Mucosa of rectum (tissue), 2 donors: ENCODE results near the gene CAMTA1.

Experiments used
- H3K27ac ChIP-seq, 2 donors: one replicate each; pipeline ENCODE4 v1.7.0; 2013; ENCODE audit warnings: inconsistent platforms in 2 of 2, low read depth in 2 of 2, low read length in 2 of 2
- H3K27me3 ChIP-seq, 2 donors: one replicate each; pipeline ENCODE4 v1.7.0; 2013; ENCODE audit warnings: low read length in 2 of 2; ENCODE audit not compliant: control insufficient read depth in 2 of 2, insufficient read depth in 2 of 2
- H3K36me3 ChIP-seq, 2 donors: one replicate each; pipeline ENCODE4 v1.7.0; 2013; ENCODE audit warnings: low read length in 2 of 2; ENCODE audit not compliant: control insufficient read depth in 2 of 2, insufficient read depth in 2 of 2
- H3K4me1 ChIP-seq, 2 donors: one replicate each; pipeline ENCODE4 v1.7.0; 2013; ENCODE audit warnings: low read length in 2 of 2, mild to moderate bottlenecking in 1 of 2; ENCODE audit not compliant: control insufficient read depth in 2 of 2, insufficient read depth in 2 of 2
- H3K4me3 ChIP-seq, 2 donors: one replicate each; pipeline ENCODE4 v1.7.0; 2013; ENCODE audit warnings: low read length in 2 of 2
- H3K9ac ChIP-seq, 2 donors: one replicate each; pipeline ENCODE4 v1.7.0; 2013; ENCODE audit warnings: low read length in 2 of 2, low read depth in 1 of 2, mild to moderate bottlenecking in 1 of 2
- H3K9me3 ChIP-seq, 2 donors: one replicate each; pipeline ENCODE4 v1.7.0; 2013; ENCODE audit warnings: low read length in 2 of 2; ENCODE audit not compliant: control insufficient read depth in 2 of 2
- donor health status: healthy.
- donor health status: Normal muscosa, but diverticular disease.

CAMTA1 gene

GRCh38 chr1:7511381-7511780 is 726.1 kb downstream of the CAMTA1 start:
- H3K9ac ChIP-seq: no peak overlapping the region
- H3K27ac ChIP-seq: no peak overlapping the region

GRCh38 chr1:7513081-7513480 is 727.8 kb downstream of the CAMTA1 start:
- H3K4me1 ChIP-seq: peaks cover 14% of the 10 kb centered on the region in 2 donors
- no peak overlapping the region for H3K4me3 ChIP-seq
- no peaks in the 10 kb centered on the region for H3K9me3 ChIP-seq
- H3K36me3 ChIP-seq: no peaks in the 10 kb centered on the region
- no peak overlapping the region for H3K27ac ChIP-seq
- H3K9ac ChIP-seq: no peak overlapping the region
- H3K27me3 ChIP-seq: no peaks in the 10 kb centered on the region

More at GRCh38 chr1:7511381-7511780, 726.1 kb downstream of the CAMTA1 start:
- Histone ChIP-seq H3K27me3 (no peaks in the 10 kb centered on the region), H3K4me3 (no peak overlapping the region), H3K9me3 (no peaks in the 10 kb centered on the region), H3K4me1 (peaks cover 14% of the 10 kb centered on the region in 2 donors), H3K36me3 (no peaks in the 10 kb centered on the region)

GRCh38 chr1:7515175-7515574 is 729.9 kb downstream of the CAMTA1 start:
- Histone ChIP-seq H3K9me3 (no peaks in the 10 kb centered on the region), H3K27me3 (no peaks in the 10 kb centered on the region), H3K27ac (no peak overlapping the region), H3K4me3 (no peak overlapping the region), H3K9ac (no peak overlapping the region), H3K36me3 (no peaks in the 10 kb centered on the region), H3K4me1 (peaks cover 2 to 7% of the 10 kb centered on the region in 2 donors)

- H3K27ac ChIP-seq: no peak overlapping the region
- no peak overlapping the region for H3K4me3 ChIP-seq
- H3K9me3 ChIP-seq: no peaks in the 10 kb centered on the region
- no peaks in the 10 kb centered on the region for H3K36me3 ChIP-seq
- no peaks in the 10 kb centered on the region for H3K27me3 ChIP-seq
- peaks cover 0 to under 1% of the 10 kb centered on the region in 2 donors for H3K4me1 ChIP-seq
- H3K9ac ChIP-seq: no peak overlapping the region
These were observed 730.6 kb downstream of the CAMTA1 start for GRCh38 chr1:7515904-7516303.

- Histone ChIP-seq H3K9ac (no peak overlapping the region), H3K27me3 (no peaks in the 10 kb centered on the region), H3K36me3 (no peaks in the 10 kb centered on the region), H3K9me3 (no peaks in the 10 kb centered on the region), H3K4me1 (no peaks in the 10 kb centered on the region), H3K4me3 (no peak overlapping the region), H3K27ac (no peak overlapping the region)
These were observed 731.1 kb downstream of the CAMTA1 start for GRCh38 chr1:7516341-7516740.

DNA sequence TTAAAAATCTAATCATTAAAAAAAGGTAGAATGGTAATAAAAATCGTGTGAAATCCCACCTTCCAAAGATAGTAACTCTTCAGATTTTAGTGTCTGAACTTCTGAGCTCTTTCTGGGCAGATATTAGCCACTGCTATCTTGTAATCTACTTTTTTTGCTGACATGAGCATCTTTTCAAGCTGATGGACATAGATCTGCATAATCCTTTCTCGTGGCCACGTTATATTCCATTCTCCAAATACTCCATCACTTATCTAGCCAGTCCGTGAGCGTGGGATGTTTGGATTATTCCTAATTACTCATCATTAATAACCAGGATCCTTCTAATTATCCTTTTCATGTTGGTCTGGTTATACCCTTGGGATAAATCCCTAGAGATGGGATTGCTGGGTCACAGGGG is 731.7 kb downstream of the CAMTA1 start:
- Histone ChIP-seq H3K4me1 (no peaks in the 10 kb centered on the region), H3K9me3 (no peaks in the 10 kb centered on the region), H3K27ac (no peak overlapping the region), H3K9ac (no peak overlapping the region), H3K4me3 (no peak overlapping the region), H3K27me3 (no peaks in the 10 kb centered on the region), H3K36me3 (no peaks in the 10 kb centered on the region)

DNA sequence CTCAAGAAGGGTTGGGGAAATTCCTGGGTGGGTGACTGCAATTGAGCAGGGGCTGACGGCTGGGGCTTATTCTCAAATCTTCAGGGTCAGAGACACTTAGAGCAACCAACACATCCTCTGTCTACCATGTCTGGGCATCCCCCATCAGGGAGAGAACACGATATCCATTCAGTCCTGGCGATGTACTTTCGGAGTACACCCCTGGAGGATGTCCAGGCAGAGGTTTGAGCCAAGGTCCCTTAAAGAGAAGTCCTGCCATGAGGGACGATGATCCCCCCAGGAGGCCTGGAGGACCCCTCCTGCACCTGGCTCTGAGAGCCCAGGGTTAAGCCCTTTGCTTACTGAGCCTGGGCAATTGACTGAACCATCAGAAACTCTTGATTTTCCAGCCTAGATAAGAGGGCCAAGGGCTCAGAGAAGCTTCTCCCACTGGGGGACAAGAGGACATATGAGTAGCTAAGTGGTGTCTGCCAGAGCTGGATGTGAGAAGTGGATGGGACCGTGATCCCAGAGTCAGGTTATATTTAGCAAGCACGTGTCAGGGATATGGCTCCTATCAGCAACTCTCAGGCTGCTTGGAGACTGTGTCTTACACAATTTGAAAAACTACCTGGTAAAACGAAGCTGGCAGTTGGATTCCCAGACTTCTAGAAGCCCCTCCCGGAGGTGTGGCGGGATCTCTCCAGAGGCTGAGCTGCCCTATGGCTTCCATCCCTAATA is 732.5 kb downstream of the CAMTA1 start:
- Histone ChIP-seq H3K27me3 (no peaks in the 10 kb centered on the region), H3K9ac (no peak overlapping the region), H3K27ac (no peak overlapping the region), H3K4me1 (no peaks in the 10 kb centered on the region), H3K36me3 (no peaks in the 10 kb centered on the region), H3K9me3 (no peaks in the 10 kb centered on the region), H3K4me3 (no peak overlapping the region)

DNA sequence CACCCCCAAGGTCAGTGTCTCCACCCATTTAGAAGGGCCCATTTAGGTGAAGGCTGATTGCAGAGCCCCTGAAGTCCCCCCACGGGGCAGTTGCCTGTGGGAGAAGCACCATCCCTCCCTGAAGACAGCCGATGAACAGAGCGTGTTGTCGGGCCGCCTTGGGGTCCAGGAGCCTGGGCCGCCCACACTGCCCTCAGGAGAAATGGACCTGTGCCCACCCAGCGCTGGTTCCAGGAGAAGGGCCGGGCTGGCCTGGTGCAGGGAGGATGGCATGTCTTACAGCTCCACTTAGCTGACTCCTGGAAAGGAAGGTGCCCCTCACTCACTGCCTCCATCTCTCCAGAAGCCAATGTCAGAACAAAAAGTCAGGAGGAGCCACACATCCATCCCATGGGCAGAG is 733.2 kb downstream of the CAMTA1 start:
- Histone ChIP-seq H3K27me3 (no peaks in the 10 kb centered on the region), H3K36me3 (no peaks in the 10 kb centered on the region), H3K27ac (no peak overlapping the region), H3K4me3 (no peak overlapping the region), H3K9me3 (no peaks in the 10 kb centered on the region), H3K9ac (no peak overlapping the region), H3K4me1 (no peaks in the 10 kb centered on the region)

DNA sequence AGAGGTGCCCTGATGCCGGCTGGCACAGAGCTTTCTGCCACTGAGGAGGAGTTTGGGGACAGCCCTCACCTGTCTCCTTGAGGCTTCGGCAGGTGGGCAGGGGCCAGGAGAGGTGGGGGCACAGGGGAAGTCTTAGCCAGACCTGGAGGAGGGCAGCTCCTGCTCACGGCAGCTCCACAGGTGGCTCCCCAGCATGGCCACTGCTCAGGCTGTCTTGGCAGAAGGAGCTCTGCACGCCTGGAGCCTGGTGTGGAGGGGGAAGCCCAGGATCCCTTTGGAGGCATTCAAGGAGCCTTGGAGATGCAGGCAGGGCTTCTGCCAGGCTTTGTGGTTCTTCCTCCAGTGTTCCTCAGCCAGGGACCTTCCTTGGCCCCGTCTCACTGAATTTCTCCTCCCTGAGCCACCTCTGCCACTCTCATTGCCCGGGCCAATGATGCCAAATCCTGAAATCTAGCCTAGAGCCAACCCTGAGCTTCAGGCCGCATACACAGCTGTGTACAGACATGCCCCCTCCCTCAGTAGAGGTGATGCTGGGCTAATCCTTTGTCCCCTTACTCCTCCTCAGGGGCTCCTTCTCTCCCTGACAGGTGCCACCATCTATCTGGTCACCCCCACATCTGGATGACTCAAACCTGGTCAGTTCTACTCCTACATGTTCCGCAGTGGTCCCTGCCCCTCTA is 734.1 kb downstream of the CAMTA1 start:
- Histone ChIP-seq H3K9ac (no peak overlapping the region), H3K36me3 (no peaks in the 10 kb centered on the region), H3K27me3 (no peaks in the 10 kb centered on the region), H3K4me1 (no peaks in the 10 kb centered on the region), H3K4me3 (no peak overlapping the region), H3K27ac (no peak overlapping the region), H3K9me3 (no peaks in the 10 kb centered on the region)

GRCh38 chr1:7519861-7520395 is 734.7 kb downstream of the CAMTA1 start:
- Histone ChIP-seq H3K4me3 (no peak overlapping the region), H3K27ac (no peak overlapping the region), H3K36me3 (no peaks in the 10 kb centered on the region), H3K9me3 (no peaks in the 10 kb centered on the region), H3K9ac (no peak overlapping the region), H3K27me3 (no peaks in the 10 kb centered on the region), H3K4me1 (no peaks in the 10 kb centered on the region)
